ENCODE measurements around the gene SPEN. TPM values are rescaled to one million over a fixed set of nuclear protein-coding genes. Genes with fewer than 3 reads are reported as not detected.

SPEN gene
- total and polyA plus RNA-seq, 9 of the 15 experiments (the other 6 are each of a cell fraction or from before 2014, with no cell fraction given): 5.7 to 87.5 (median 27.2) TPM

DNA sequence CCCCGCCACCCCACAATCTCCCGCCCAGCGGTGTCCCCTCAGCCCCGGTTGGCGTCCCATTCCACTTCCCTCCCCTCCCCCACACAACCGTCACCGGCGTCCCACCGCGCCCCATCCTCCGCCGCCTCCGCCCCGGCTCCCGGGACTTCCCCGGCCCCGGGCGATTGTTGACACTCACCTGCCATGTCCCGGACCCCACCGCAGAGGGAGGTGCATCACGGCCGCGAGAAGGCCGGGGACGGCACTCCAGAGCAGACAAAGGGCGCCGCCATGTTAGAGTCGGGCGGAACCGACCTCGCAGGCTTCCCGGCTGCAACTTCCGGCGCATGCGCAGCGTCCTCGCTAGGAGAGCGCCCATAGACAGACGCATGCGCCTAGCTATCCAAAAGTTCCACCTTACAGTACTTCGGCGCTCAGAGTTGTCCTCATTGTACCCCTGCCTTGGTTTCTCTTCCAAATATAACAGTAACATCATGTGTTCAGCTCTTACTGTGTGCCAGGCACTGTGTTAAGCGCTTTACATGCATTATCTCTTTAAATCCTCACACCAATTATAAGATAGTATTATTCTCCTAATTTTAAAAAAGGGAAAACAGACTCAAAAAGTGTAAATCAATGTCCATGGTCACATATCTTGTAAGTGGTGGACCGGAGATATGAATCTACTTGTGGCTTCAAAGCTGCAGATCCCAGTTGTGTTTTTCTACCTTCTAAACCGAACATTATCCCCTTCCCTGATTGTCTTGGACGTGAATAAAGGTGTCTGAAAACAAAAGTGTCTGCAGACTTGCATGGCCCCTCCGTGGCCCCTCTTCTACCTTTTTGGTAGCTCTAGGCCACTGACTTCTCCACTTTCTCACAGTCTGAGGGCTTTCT is 128.5 kb downstream of the SPEN start, which contains the start of gene ZBTB17 (continued):
- TF ChIP-seq, protein P1, sequence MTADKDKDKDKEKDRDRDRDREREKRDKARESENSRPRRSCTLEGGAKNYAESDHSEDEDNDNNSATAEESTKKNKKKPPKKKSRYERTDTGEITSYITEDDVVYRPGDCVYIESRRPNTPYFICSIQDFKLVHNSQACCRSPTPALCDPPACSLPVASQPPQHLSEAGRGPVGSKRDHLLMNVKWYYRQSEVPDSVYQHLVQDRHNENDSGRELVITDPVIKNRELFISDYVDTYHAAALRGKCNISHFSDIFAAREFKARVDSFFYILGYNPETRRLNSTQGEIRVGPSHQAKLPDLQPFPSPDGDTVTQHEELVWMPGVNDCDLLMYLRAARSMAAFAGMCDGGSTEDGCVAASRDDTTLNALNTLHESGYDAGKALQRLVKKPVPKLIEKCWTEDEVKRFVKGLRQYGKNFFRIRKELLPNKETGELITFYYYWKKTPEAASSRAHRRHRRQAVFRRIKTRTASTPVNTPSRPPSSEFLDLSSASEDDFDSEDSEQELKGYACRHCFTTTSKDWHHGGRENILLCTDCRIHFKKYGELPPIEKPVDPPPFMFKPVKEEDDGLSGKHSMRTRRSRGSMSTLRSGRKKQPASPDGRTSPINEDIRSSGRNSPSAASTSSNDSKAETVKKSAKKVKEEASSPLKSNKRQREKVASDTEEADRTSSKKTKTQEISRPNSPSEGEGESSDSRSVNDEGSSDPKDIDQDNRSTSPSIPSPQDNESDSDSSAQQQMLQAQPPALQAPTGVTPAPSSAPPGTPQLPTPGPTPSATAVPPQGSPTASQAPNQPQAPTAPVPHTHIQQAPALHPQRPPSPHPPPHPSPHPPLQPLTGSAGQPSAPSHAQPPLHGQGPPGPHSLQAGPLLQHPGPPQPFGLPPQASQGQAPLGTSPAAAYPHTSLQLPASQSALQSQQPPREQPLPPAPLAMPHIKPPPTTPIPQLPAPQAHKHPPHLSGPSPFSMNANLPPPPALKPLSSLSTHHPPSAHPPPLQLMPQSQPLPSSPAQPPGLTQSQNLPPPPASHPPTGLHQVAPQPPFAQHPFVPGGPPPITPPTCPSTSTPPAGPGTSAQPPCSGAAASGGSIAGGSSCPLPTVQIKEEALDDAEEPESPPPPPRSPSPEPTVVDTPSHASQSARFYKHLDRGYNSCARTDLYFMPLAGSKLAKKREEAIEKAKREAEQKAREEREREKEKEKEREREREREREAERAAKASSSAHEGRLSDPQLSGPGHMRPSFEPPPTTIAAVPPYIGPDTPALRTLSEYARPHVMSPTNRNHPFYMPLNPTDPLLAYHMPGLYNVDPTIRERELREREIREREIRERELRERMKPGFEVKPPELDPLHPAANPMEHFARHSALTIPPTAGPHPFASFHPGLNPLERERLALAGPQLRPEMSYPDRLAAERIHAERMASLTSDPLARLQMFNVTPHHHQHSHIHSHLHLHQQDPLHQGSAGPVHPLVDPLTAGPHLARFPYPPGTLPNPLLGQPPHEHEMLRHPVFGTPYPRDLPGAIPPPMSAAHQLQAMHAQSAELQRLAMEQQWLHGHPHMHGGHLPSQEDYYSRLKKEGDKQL (CRISPR knock-in tag; IDR thresholded peaks at IDR 0.05; ENCODE audit: borderline replicate concordance): no peak
- TF ChIP-seq FUS (optimal IDR thresholded peaks at IDR 0.05; ENCODE audit: low read depth, low read length) (no peak), SIN3A (IDR thresholded peaks at IDR 0.05; ENCODE audit: borderline replicate concordance in 2 of 2, control insufficient read depth in 1 of 2, low read depth in 2 of 2, low read length in 2 of 2) (peak; percentile 77 to 98; a peak in 3 of 4 replicates), SIX5 (IDR thresholded peaks at IDR 0.05; ENCODE audit: borderline replicate concordance in 1 of 2, insufficient read depth in 1 of 2, low read depth in 1 of 2, low read length in 2 of 2) (peak; percentile 71 to 80; a peak in 3 of 4 replicates), TCF7L2 (IDR thresholded peaks at IDR 0.05; ENCODE audit: low read depth, low read length) (peak; percentile 45; the same call in 1 of the 2 replicates), ZNF551 (CRISPR knock-in tag; IDR thresholded peaks at IDR 0.05) (no peak), ZNF785 (CRISPR knock-in tag; IDR thresholded peaks at IDR 0.05) (no peak), TBL1XR1 (IDR thresholded peaks at IDR 0.05; ENCODE audit: low read length in 2 of 2) (no peak), CEBPB (tag; IDR thresholded peaks at IDR 0.05) (no peak), EGR1 (conservative IDR thresholded peaks at IDR 0.05) (peak; percentile 78), ZNF232 (CRISPR knock-in tag; IDR thresholded peaks at IDR 0.05) (no peak), SETDB1 (IDR thresholded peaks at IDR 0.05; ENCODE audit: low read length) (no peak), ETS2 (tag; IDR thresholded peaks at IDR 0.05; ENCODE audit: borderline replicate concordance, poor library complexity, severe bottlenecking) (no peak), XRCC3 (IDR thresholded peaks at IDR 0.05) (no peak), EZH2 (IDR thresholded peaks at IDR 0.05; ENCODE audit: borderline replicate concordance, low read depth, low read length) (no peak), ZNF354B (CRISPR knock-in tag; IDR thresholded peaks at IDR 0.05) (no peak), NR2F6 (CRISPR knock-in tag; IDR thresholded peaks at IDR 0.05) (no peak), BCL6 (CRISPR knock-in tag; IDR thresholded peaks at IDR 0.05) (no peak)
- TF ChIP-seq, protein P2, sequence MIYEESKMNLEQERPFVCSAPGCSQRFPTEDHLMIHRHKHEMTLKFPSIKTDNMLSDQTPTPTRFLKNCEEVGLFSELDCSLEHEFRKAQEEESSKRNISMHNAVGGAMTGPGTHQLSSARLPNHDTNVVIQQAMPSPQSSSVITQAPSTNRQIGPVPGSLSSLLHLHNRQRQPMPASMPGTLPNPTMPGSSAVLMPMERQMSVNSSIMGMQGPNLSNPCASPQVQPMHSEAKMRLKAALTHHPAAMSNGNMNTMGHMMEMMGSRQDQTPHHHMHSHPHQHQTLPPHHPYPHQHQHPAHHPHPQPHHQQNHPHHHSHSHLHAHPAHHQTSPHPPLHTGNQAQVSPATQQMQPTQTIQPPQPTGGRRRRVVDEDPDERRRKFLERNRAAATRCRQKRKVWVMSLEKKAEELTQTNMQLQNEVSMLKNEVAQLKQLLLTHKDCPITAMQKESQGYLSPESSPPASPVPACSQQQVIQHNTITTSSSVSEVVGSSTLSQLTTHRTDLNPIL (CRISPR knock-in tag; IDR thresholded peaks at IDR 0.05): no peak
- TF ChIP-seq, protein P3, sequence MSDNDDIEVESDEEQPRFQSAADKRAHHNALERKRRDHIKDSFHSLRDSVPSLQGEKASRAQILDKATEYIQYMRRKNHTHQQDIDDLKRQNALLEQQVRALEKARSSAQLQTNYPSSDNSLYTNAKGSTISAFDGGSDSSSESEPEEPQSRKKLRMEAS (CRISPR knock-in tag; IDR thresholded peaks at IDR 0.05): peak; percentile 48; the same call in 1 of the 2 replicates

All from K562 (cell line).